Activated CD4-positive, CD25-positive, alpha-beta regulatory T cell treated with anti-CD3 and anti-CD28 coated beads, Interleukin-2, amount 50 U/mL, for 24 hours (primary cell): ENCODE data around the gene OTOP3.
A peak's percentile ranks its signal among the peaks of the same experiment; 100 is the strongest.

Experiments used
- ATAC-seq, 2 donors: fragments of 150-1000 bp; cut with Tn5 transposase; one replicate each; pipeline ENCODE4 v1.10.0; 2021; ENCODE audit warnings: mild to moderate bottlenecking in 1 of 2, moderate library complexity in 1 of 2

OTOP3 gene

DNA sequence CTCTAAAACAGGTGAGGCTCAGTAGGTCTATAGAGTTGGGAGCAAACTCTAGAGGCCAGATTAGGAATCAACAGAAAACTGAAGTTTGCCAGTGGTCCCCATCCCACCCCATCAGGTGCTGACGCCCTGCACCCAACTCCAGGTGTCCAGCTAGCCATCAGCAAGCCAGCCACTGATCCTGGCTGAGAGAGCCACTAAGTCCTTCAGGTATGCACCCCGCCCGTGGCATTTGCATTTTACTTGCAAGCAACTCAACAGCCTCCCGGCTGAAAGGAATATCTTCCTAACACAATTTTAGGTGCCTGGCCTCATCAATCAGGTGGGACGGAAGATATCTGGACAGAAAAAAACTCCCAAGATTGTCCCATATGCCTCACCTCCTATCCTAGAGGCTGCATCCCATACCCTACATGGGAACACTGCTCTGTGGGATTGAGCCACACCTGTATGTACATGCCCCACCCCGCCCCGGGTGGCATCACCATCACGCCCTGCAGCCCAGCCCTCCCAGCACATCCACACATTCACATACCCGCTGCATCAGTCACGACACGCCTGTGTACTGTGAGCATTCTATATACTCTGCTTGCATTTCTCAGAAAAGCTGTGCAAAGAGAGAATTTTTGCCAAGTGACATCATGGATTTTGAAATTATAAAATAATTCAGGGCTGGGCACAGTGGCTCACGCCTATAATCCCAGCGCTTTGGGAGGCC is 8.3 kb downstream of the OTOP3 start:
- ATAC-seq = no peak

DNA sequence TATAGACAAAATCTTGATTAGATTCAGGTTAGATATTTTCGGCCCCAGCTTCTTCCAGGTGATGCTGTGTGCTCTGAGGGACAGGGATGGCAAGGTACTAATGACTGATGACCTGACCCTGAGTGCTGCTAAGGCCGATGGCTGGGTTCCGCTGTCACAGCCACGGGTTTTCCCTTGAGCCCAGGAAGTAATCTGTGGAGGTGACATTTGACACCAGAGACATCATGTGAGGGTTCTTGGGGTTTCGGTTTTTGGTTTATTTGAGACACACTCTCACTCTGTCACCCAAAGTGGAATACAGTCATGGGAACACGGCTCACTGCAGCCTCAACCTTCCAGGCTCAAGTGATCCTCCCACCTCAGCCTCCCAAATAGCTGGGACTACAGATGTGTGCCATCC is 9.8 kb downstream of the OTOP3 start:
- no peak for ATAC-seq

GRCh38 chr17:74946641-74947040 is 10.9 kb downstream of the OTOP3 start:
- no peak for ATAC-seq

- ATAC-seq = no peak
These were observed 11.5 kb downstream of the OTOP3 start for GRCh38 chr17:74947041-74947754.

GRCh38 chr17:74949455-74950115 is 13.9 kb downstream of the OTOP3 start:
- ATAC-seq = no peak

- ATAC-seq = no peak
These were observed 14.5 kb downstream of the OTOP3 start for GRCh38 chr17:74950207-74950606.

DNA sequence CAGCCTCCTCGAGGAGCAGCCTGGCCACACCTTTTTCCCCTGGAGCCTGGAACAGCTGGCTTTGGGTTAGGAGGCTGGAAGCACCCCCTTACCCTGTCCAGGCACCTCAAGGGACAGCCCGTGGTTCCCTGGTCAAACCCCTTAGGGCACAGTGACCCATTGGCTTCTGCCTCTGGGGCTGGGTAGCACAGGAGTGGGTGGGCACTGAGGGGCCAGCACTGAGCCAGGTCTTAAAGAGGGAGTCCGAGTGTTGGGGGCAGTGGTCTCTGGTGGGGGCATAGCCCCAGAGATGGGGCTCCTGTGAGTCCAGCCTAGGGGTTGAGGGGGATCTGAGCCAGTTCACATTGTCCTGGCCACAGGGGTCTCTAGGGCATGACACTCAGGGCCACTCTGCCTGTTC is 15.4 kb downstream of the OTOP3 start:
- no peak for ATAC-seq

DNA sequence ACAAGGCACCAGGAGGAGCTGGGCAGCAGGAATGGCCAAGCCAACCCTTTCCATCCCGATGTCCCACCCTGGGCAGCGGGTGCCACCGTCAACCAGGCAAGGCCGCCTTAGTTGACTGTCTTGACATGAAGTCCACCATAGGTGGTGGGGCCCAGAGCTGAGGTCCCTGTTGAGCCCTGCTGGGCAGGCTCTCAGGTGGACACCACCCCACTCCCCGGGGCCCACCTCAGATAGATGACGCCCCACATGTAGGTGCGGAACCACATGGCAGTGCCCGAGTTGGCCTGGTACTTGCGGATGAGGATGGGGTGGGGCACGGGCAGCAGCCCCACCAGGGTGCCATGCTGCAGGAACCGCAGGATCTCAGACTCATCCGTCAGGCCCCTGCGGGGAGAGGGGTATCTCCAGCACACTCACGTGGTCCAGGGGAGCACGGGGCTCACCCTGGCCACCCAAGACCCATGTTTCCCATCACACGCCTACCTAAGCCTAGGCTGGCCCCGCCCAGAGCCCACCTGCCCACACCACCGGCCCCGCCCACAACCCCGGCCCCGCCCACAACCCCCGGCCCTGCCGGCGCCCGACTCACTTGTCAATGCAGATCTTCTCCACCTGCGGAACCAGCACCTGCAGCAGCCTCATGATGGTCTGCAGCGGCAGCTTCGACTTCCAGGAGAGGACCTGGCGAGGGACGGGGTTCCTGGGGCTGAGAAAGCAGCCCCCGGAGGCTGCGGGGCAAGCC is 16.2 kb downstream of the OTOP3 start:
- ATAC-seq = no peak

- ATAC-seq = no peak
These were observed 16.9 kb downstream of the OTOP3 start for GRCh38 chr17:74952431-74953133.

GRCh38 chr17:74953134-74953687 is 17.5 kb downstream of the OTOP3 start:
- no peak for ATAC-seq

GRCh38 chr17:74954115-74954514 is 18.4 kb downstream of the OTOP3 start:
- ATAC-seq = no peak

DNA sequence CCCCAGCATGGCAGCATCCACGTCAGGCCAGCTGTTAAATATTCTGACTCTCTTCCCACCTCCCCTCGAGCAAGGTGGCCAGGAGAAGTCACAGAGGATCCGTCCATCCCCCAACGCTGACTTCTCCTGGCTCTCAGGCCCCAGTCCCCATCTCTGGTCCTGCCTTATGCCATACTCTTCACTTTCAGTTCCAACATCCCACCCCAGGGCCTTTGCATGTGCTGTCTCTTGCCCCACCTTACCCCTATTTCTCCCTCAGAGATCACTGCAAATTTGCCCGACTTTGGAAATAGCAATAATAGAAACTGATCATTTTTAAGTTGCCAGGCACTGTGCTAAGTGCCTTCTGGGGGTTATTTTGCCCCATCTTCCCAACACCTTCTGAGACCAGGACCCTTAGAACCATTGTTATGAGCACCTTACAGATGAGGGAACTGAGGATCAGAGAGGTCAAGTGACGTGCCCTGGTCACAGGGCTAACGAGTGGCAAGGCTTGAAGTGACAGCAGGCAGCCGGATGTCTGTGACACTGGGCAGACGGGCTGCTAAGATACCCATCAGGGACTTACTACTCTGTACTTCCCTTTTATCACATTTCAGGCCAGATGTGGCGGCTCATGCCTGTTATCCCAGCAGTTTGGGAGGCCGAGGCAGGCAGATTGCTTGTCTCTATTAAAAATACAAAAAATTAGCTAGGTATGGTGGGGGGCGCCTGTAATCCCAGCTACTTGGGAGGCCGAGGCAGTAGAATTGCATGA is 19.1 kb downstream of the OTOP3 start:
- ATAC-seq = no peak

GRCh38 chr17:74956093-74956492 is 20.4 kb downstream of the OTOP3 start:
- ATAC-seq = no peak

DNA sequence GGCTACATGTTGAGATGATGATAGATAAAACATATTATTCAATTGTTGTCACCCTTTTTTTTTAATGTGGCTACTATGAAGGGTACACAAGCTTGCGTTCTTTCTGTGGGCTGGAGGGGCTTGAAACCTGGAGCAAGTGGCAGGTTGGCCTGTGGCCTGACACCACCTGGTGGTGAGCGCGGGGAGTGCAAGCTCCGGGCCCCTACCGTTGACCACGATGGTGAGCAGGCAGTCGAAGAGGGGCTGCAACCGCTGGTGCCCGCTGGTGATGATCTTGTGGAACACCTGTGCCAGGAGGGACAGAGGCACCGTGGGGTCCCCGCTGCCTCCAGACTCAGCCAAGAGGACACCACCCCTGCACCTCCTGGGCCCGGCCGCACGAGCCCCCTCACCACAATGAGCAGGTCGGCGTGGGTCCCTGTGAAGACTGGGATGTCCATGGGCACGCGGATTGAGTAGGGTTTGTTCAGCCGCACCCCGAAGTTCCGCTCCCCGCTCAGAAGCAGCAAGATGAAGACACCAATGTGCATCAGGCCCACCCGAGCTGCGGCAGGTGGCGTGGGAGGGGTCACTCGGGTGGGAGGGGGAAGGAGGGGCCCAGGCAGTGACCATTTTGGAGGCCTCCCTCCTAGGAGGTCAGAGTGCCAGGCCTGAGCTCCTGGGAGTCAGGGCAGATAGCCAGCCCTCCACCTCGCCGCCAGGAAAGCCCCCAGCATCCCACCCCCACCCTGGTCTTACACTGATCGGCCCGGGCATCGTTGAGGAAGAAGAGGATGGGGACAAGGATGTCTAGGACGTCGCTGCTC is 22.4 kb downstream of the OTOP3 start:
- ATAC-seq = peak; percentile 50 to 52

- no peak for ATAC-seq
These were observed 24.3 kb downstream of the OTOP3 start for GRCh38 chr17:74959826-74960515.

DNA sequence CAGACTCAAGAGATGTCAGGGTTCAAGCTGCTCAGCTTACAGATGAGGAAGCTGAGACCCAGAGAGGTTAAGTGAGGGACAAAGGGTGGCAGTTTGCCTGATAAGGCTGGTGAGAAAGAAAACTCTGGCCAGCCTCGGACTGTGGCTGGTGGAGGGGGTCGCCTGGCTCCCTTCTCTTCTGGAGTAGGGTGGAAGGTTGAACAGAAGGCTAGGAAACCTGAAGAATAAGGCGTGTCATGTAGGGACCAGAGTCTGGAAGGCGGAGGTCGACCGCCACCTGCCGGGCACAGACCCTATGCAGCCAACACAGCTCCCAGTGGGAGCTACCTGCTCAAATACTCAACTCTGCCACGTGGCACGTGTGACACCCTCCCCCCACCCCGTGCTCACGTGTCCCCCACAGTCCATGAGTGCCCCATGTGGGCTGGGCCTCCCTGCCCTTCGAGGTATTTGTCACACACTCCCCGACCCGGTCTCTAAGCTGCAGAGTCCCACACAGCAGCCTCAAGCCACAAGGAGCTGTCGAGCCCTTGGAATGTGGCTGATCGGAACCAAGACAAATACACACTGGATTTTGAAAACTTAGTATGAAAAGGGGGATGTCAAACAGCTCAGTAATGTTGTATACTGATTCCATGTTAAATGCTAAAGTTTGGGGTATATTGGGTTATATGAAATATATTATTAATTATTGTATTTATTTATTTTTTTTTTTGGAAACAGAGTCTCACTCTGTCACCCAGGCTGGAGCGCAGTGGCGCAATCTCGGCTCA is 25.1 kb downstream of the OTOP3 start:
- peak; percentile 57 to 60 for ATAC-seq

DNA sequence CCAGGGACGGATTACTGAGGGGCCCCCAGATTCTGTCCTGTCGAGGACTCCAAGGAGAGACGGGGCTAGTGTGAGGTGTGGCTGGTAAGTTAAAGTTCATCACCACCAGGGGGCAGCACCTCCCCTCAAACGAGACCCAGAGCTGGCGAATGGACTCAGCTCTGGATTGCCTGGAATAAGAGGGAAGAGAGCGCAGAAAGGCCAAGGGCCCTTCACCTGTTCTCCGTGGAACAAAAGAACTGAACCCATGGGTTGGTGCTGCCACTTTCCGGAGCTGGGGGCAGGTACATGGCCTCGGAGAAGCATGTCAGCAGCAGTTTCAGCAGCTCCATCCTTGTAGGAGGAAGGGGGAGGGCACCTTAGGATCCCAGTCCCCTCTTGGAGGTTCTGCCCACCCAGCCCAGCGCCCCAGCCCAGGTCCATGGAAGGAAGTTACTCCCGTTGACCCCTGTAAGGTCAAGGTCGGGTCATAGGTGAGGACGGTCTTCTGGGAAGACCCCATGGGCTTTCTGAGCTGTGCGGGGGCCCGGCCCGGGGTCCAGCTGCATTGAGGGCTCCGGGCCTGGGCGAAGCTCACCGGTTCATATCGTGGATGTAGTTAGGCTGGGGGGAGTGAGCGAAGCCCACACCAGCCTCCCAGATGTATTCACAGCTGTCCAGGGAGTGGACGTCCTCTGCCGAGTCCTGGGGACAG is 26.1 kb downstream of the OTOP3 start:
- peak; percentile 76 for ATAC-seq

- no peak for ATAC-seq
These were observed 27.1 kb downstream of the OTOP3 start for GRCh38 chr17:74962622-74963394.
